Measurements from ENCODE around the gene THSD4. TPM values are rescaled to one million over a fixed set of nuclear protein-coding genes. Genes with fewer than 3 reads are reported as not detected.

Gene THSD4
- total and polyA plus RNA-seq, 2 of the 4 experiments (the other 2 are of a cell fraction) = 25.5 to 31.1 TPM

DNA sequence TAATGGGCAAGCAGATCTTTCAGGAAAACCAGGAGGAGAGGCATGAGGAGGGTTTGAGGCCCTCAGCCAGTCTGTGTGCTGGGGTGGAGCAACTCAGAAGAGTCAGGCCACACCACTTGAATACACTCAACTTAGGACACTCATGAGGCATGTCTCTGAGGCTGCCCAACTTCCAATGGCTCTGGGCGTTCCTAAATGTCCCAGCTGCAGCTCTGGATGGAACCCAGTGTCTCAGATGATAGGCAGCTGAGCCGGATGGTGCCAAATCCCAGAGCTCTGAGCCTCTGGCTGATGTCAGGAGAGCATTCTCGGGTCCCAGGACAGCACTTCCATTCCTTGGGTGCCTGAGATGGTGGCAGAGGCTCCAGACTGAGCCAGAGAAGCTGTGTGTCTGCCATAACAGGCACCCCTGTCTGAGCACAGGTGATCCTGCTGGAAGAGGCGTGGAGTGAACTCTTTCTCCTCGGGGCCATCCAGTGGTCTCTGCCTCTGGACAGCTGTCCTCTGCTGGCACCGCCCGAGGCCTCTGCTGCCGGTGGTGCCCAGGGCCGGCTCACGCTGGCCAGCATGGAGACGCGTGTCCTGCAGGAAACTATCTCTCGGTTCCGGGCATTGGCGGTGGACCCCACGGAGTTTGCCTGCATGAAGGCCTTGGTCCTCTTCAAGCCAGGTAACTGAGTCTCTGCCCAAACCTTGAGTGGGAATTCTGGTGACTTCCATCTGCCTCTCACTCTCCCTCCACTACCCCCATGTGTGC is 697.9 kb downstream of the THSD4 start (continued):
- TF ChIP-seq, protein P1, sequence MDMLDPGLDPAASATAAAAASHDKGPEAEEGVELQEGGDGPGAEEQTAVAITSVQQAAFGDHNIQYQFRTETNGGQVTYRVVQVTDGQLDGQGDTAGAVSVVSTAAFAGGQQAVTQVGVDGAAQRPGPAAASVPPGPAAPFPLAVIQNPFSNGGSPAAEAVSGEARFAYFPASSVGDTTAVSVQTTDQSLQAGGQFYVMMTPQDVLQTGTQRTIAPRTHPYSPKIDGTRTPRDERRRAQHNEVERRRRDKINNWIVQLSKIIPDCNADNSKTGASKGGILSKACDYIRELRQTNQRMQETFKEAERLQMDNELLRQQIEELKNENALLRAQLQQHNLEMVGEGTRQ (IDR thresholded peaks at IDR 0.05; ENCODE audit: low read depth, low read length) = no peak
- TF ChIP-seq FOS (IDR thresholded peaks at IDR 0.05; ENCODE audit: low read depth, low read length) = no peak
- TF ChIP-seq, protein P2, sequence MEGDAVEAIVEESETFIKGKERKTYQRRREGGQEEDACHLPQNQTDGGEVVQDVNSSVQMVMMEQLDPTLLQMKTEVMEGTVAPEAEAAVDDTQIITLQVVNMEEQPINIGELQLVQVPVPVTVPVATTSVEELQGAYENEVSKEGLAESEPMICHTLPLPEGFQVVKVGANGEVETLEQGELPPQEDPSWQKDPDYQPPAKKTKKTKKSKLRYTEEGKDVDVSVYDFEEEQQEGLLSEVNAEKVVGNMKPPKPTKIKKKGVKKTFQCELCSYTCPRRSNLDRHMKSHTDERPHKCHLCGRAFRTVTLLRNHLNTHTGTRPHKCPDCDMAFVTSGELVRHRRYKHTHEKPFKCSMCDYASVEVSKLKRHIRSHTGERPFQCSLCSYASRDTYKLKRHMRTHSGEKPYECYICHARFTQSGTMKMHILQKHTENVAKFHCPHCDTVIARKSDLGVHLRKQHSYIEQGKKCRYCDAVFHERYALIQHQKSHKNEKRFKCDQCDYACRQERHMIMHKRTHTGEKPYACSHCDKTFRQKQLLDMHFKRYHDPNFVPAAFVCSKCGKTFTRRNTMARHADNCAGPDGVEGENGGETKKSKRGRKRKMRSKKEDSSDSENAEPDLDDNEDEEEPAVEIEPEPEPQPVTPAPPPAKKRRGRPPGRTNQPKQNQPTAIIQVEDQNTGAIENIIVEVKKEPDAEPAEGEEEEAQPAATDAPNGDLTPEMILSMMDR (conservative IDR thresholded peaks at IDR 0.05; ENCODE audit: low read depth, low read length) = no peak
- no peak for TF ChIP-seq RAD21 (IDR thresholded peaks at IDR 0.05; ENCODE audit: low read length)

All from IMR-90 (cell line).